Endothelial cell of umbilical vein (primary cell): ENCODE measurements around the gene IL10RB. TPM values are rescaled to one million over a fixed set of nuclear protein-coding genes. Genes with fewer than 3 reads are reported as not detected.

Source experiments
- BruUV-seq: library from RNA; stranded (reverse); fragments of 400-500 nt; replicated peaks from 2 replicates; lab custom pipeline; 2021; lab: Mats Ljungman, UMichigan
- CTCF ChIA-PET: fragments of 300-600, 350-600 bp; sonication (Branson Sonifier 250); formaldehyde crosslinking; loops from one replicate; lab custom pipeline; 2021; ENCODE audit warnings: antibody characterized with exemption, inconsistent platforms; lab: Charles Lee
- POLR2A ChIA-PET: fragments of 300-600, 350-600 bp; sonication (Branson Sonifier 250); formaldehyde crosslinking; loops from one replicate; lab custom pipeline; 2021; ENCODE audit warnings: antibody characterized with exemption, inconsistent platforms; lab: Charles Lee
- DNase-seq: peaks from one replicate; pipeline ENCODE4 v3.0.0-alpha.2; 2011; ENCODE audit warnings: low read depth, low spot score
- FAIRE-seq: peaks from 2 replicates; lab custom pipeline; 2011; peaks lifted over from hg19 to GRCh38; lab: Jason Lieb, UNC
- H2AFZ ChIP-seq: 2 replicates; pipeline ENCODE4 v1.6.0; 2012; ENCODE audit warnings: low read depth, low read length, control low read depth, inconsistent platforms
- H3K27ac ChIP-seq: 2 replicates; pipeline ENCODE4 v1.5.1; 2011; ENCODE audit warnings: low read depth, mild to moderate bottlenecking, control low read depth, low read length, moderate library complexity; ENCODE audit not compliant: insufficient read depth
- H3K27me3 ChIP-seq, 2 experiments: 2 replicates each; pipeline versions ENCODE4 v1.6.0 to v1.6.1; 2011; ENCODE audit warnings: low read length in 2 of 2, mixed read lengths in 1 of 2; ENCODE audit not compliant: control insufficient read depth in 2 of 2, insufficient read depth in 2 of 2
- H3K36me3 ChIP-seq, 2 experiments: 2 replicates in 1 of 2; 3 replicates in 1 of 2; pipeline ENCODE4 v1.5.1; 2011; ENCODE audit warnings: low read length in 2 of 2, mild to moderate bottlenecking in 1 of 2, moderate library complexity in 1 of 2; ENCODE audit not compliant: control insufficient read depth in 2 of 2, insufficient read depth in 2 of 2; ENCODE audit errors: extremely low read depth in 1 of 2
- H3K4me1 ChIP-seq: 3 replicates; pipeline ENCODE4 v1.5.1; 2011; ENCODE audit warnings: mild to moderate bottlenecking, low read length; ENCODE audit not compliant: control insufficient read depth, insufficient read depth; ENCODE audit errors: extremely low read depth
- H3K4me2 ChIP-seq: 2 replicates; pipeline ENCODE4 v1.6.1; 2011; ENCODE audit warnings: low read length, control low read depth, mixed read lengths; ENCODE audit not compliant: insufficient read depth
- H3K4me3 ChIP-seq, 3 experiments: fragments of 200-600 bp in 1 of 3; sonication (generic), shearing (Covaris generic) in 1 of 3; replicated peaks in 1 of 3; 2 replicates each; pipeline ENCODE4 v1.5.1; 2011 to 2016; ENCODE audit warnings: control low read depth in 3 of 3, low read length in 3 of 3, mild to moderate bottlenecking in 2 of 3, inconsistent platforms in 1 of 3, low read depth in 1 of 3, moderate library complexity in 1 of 3; ENCODE audit not compliant: insufficient read depth in 1 of 3
- H3K79me2 ChIP-seq: 2 replicates; pipeline ENCODE4 v1.6.0; 2012; ENCODE audit warnings: low read length, inconsistent platforms; ENCODE audit not compliant: control insufficient read depth, insufficient read depth
- H3K9ac ChIP-seq: replicated peaks from 2 replicates; pipeline ENCODE3; 2011; ENCODE audit warnings: low read length, control low read depth; ENCODE audit not compliant: insufficient read depth; ENCODE audit errors: extremely low read depth
- H3K9me1 ChIP-seq: replicated peaks from 3 replicates; pipeline ENCODE4 v1.6.0; 2011; ENCODE audit warnings: mild to moderate bottlenecking, low read length; ENCODE audit not compliant: control insufficient read depth, insufficient read depth; ENCODE audit errors: extremely low read depth
- H3K9me3 ChIP-seq: replicated peaks from 2 replicates; pipeline ENCODE4 v1.5.1; 2012; ENCODE audit warnings: low read length, inconsistent platforms; ENCODE audit not compliant: control insufficient read depth, insufficient read depth
- H4K20me1 ChIP-seq: replicated peaks from 2 replicates; pipeline ENCODE3; 2011; ENCODE audit warnings: mild to moderate bottlenecking, low read length; ENCODE audit not compliant: control insufficient read depth, insufficient read depth; ENCODE audit errors: extremely low read depth
- CTCF ChIP-seq, 2 donors: IDR thresholded peaks; 1 replicate in 1 of 2; 2 replicates in 1 of 2; pipeline ENCODE4 v1.5.1; 2011; ENCODE audit warnings: low read length in 2 of 2, mild to moderate bottlenecking in 2 of 2, moderate library complexity in 2 of 2, control low read depth in 1 of 2, inconsistent platforms in 1 of 2, low read depth in 1 of 2; ENCODE audit not compliant: insufficient read depth in 1 of 2; ENCODE audit errors: extremely low read depth in 1 of 2
- EZH2 ChIP-seq: IDR thresholded peaks from 2 replicates; pipeline ENCODE4 v1.6.1; 2012; ENCODE audit warnings: borderline replicate concordance, low read depth, mild to moderate bottlenecking, moderate library complexity, low read length, inconsistent platforms; ENCODE audit not compliant: severe bottlenecking
- FOS ChIP-seq: IDR thresholded peaks from 2 replicates; pipeline ENCODE4 v1.6.1; 2011; ENCODE audit warnings: mild to moderate bottlenecking, low read length, moderate library complexity, borderline replicate concordance; ENCODE audit not compliant: insufficient read depth
- GATA2 ChIP-seq: IDR thresholded peaks from 2 replicates; pipeline ENCODE4 v1.7.0; 2011; ENCODE audit warnings: low read depth, mild to moderate bottlenecking, moderate library complexity, mixed read lengths, low read length; ENCODE audit not compliant: insufficient read length, insufficient read depth
- JUN ChIP-seq: IDR thresholded peaks from 2 replicates; pipeline ENCODE4 v1.6.1; 2011; ENCODE audit warnings: borderline replicate concordance, low read depth; ENCODE audit not compliant: insufficient read length, insufficient read depth
- MAX ChIP-seq: IDR thresholded peaks from 2 replicates; pipeline ENCODE4 v1.6.1; 2011; ENCODE audit not compliant: insufficient read depth, insufficient read length
- MYC ChIP-seq: IDR thresholded peaks from one replicate; pipeline ENCODE4 v1.6.1; 2011; ENCODE audit warnings: mild to moderate bottlenecking, low read depth, low read length
- POLR2A ChIP-seq: IDR thresholded peaks from 2 replicates; pipeline ENCODE4 v1.6.1; 2012; ENCODE audit warnings: low read depth, mild to moderate bottlenecking, control low read depth, low read length
- POLR2AphosphoS5 ChIP-seq: IDR thresholded peaks from 2 replicates; pipeline ENCODE4 v1.6.1; 2012; ENCODE audit warnings: low read depth, mild to moderate bottlenecking, control low read depth, low read length, moderate library complexity; ENCODE audit not compliant: insufficient read depth
- dilution Hi-C: fragments of 300-500 bp; cut with MboI; formaldehyde crosslinking; loops from one replicate; pipeline ENCODE4 v1.15.0; 2019; ENCODE audit warnings: low sequenced_read_pairs; ENCODE audit not compliant: extremely low pct_ligation_motif_present
- intact Hi-C: fragments of 100-400 bp; cut with micrococcal nuclease; formaldehyde crosslinking; loops from one replicate; pipeline ENCODE4 v1.10.0; 2022
- polyA plus RNA-seq, 4 experiments: library from polyadenylated mRNA; depleted of rRNA in 3 of 4; stranded (reverse) in 3 of 4; unstranded in 1 of 4; fragments of >200 nt; gene quantifications; 2 replicates each; pipeline versions ENCODE4 v1.2.1 to v1.2.3, GENCODE V29; 2011 to 2012; ENCODE audit warnings: missing spikeins in 1 of 4
- total RNA-seq: library from RNA; stranded (reverse); gene quantifications from 2 replicates; pipeline ENCODE4 v1.2.3, GENCODE V29; 2021

Gene IL10RB
- total and polyA plus RNA-seq, 2 donors (not counting 3 experiments of a cell fraction or from before 2014, with no cell fraction given), result 21.9 to 31.4 TPM

- FAIRE-seq (no peak), DNase-seq (no peak)
- ChIA-PET CTCF (no interaction called here), POLR2A (no interaction called here)
- Histone ChIP-seq H3K36me3 (peaks cover 0 to 5% of the 10 kb centered on the region in 2 experiments), H2AFZ (no peak overlapping the region), H3K9me1 (no peaks in the 10 kb centered on the region), H3K27ac (no peak overlapping the region), H3K79me2 (no peaks in the 10 kb centered on the region), H3K4me2 (no peak overlapping the region), H3K9me3 (no peaks in the 10 kb centered on the region), H4K20me1 (no peaks in the 10 kb centered on the region), H3K4me3 (no peak overlapping the region), H3K4me1 (peaks cover 17% of the 10 kb centered on the region), H3K27me3 (no peaks in the 10 kb centered on the region), H3K9ac (no peak overlapping the region)
- no peak for TF ChIP-seq POLR2AphosphoS5
- TF ChIP-seq MAX, result no peak
- no peak for TF ChIP-seq CTCF (IDR thresholded peaks at IDR 0.05; ENCODE audit: extremely low read depth in 1 of 2, insufficient read depth in 1 of 2, low read depth in 1 of 2, low read length in 2 of 2)
- no peak for TF ChIP-seq EZH2
- no peak for TF ChIP-seq GATA2
- TF ChIP-seq MYC, result no peak
- TF ChIP-seq JUN, result no peak
- TF ChIP-seq FOS, result no peak
- no peak for TF ChIP-seq POLR2A
- dilution Hi-C loops (no loop called here), intact Hi-C loops (no loop called here)
- BruUV-seq, result no TSS peak
Measured at GRCh38 chr21:33292724-33293123, 26.6 kb downstream of the IL10RB start.
